LNCAP (cell line): ENCODE data around the gene TFAP2D.

Experiments used
- TF ChIP-seq, protein P1 (sequence below): fragments of 450-650 bp; IDR thresholded peaks from 2 replicates; pipeline ENCODE4 v1.5.1; 2017; ENCODE audit warnings: mild to moderate bottlenecking

The TFAP2D gene

DNA sequence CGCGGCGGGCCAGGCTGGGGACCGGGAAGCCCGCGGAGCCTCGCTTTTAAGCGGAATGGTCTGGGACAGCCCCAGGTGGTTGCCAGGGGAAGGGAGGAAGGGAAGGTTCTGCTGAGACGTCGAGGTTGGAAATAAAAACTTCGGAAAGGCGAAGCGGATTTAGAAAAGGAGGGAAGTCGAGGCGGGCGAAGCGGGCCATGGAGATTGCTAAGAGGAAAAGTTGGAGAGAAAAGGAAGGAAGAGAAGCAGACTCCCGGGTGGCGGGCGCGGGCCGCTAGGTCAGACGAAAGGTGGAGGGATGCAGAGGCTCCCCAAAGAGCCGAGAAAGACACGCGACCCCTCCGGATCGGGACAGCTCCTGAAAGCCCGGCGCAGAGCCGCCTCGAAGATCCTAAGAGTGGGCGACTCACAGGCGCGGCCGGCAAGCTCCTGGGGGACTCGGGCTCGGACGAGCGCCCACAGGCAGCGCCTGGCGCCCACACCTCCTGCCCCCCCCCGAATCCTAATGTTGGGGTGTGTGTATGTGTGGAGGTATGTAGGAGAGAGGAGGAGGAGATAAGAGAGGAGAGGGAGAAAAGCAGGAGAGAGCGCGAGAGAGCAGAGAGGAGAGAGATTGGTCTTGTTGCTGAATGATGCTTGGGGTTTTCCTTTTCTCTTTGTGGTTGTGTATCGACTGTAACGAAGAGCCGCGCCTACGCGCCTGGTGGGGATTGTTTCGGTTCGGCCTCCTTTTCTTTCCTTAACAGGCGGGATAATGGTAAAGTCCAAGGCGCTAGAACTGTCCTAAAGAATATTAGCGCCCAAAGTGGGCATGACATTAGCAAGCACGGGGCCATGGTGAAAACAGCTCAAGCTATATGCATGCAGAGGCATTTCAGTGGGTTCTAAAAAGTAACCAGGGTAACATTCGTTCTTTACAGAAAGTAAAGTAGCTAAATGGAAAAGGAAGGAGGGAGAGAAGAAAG, 106.9 kb downstream of the TFAP2D start:
- TF ChIP-seq, protein P1, sequence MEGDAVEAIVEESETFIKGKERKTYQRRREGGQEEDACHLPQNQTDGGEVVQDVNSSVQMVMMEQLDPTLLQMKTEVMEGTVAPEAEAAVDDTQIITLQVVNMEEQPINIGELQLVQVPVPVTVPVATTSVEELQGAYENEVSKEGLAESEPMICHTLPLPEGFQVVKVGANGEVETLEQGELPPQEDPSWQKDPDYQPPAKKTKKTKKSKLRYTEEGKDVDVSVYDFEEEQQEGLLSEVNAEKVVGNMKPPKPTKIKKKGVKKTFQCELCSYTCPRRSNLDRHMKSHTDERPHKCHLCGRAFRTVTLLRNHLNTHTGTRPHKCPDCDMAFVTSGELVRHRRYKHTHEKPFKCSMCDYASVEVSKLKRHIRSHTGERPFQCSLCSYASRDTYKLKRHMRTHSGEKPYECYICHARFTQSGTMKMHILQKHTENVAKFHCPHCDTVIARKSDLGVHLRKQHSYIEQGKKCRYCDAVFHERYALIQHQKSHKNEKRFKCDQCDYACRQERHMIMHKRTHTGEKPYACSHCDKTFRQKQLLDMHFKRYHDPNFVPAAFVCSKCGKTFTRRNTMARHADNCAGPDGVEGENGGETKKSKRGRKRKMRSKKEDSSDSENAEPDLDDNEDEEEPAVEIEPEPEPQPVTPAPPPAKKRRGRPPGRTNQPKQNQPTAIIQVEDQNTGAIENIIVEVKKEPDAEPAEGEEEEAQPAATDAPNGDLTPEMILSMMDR: no peak

DNA sequence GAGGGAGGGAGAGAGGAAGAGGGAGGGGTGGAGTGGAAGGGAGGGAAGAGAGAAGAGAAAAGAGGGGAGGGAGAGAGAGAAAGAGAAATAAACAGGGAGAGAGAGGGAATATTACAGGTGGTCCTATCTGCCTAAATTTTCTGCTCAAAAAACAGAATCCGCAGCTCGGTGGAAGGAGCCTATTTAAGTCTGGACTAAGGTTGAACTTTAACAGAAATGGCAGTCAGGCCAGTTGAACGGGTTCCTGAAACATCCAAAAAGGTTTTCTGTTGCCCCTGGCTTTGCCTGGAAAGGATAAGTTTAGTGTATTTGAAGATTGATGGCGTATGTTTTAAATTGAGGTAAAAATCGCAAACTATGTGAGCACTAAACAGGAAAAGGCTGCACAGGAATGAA, 107.5 kb downstream of the TFAP2D start:
- TF ChIP-seq, protein P1: no peak

DNA sequence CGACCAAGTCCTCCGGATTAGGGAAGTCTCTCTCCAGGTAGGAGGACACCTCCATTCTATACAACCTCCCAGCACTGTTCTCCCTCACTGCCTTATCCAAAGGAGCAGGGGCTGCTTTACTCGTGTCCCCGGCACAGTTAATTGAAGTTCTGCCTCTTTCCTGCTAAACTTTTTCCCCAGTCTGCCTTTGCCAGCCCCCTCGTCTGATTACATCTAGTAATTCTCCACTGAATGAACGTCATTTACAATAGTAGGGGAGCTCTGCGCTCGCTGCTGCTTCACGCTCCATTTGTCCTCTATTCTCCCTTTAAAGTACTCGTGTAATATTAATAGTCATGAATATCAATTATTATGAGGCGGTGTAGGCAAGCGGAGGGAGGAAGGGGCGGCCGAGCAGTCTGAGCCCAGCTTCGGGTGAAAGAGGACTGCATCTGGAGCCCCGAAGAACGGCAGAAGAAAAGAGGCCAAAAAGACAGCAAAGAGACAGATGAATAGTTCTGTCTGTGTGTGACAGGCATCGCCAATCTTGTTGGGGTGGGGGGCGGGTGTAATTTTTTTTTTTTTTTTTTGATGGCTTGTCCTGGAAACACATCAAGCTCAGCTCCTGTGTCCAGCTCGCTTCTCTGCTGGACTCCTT, 108.2 kb downstream of the TFAP2D start:
- TF ChIP-seq, protein P1: no peak

DNA sequence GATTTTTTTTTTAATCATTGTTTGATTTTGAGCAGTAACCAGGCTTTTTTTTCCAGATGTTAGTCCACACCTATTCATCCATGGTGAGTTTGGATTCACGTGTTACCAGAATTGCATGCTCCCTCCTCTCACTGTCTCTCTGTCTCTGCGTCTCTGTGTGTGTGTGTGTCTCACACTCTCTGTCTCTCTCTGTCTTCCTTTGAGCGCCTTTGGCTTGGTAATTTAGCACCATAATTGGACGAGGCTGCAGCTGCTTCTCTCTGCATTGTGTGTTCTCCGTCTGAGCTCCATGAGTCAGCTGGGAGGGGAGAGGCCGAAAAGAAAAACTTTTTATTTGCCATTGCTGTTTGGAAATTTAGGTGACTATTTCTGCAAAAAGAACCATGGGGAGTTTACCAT, 108.8 kb downstream of the TFAP2D start:
- TF ChIP-seq, protein P1: no peak
